Measurements from ENCODE around the gene MAN1A2. TPM values are rescaled to one million over a fixed set of nuclear protein-coding genes. Genes with fewer than 3 reads are reported as not detected.

The MAN1A2 gene
- total RNA-seq: 40.7 and 50.1 TPM in 2 replicates

DNA sequence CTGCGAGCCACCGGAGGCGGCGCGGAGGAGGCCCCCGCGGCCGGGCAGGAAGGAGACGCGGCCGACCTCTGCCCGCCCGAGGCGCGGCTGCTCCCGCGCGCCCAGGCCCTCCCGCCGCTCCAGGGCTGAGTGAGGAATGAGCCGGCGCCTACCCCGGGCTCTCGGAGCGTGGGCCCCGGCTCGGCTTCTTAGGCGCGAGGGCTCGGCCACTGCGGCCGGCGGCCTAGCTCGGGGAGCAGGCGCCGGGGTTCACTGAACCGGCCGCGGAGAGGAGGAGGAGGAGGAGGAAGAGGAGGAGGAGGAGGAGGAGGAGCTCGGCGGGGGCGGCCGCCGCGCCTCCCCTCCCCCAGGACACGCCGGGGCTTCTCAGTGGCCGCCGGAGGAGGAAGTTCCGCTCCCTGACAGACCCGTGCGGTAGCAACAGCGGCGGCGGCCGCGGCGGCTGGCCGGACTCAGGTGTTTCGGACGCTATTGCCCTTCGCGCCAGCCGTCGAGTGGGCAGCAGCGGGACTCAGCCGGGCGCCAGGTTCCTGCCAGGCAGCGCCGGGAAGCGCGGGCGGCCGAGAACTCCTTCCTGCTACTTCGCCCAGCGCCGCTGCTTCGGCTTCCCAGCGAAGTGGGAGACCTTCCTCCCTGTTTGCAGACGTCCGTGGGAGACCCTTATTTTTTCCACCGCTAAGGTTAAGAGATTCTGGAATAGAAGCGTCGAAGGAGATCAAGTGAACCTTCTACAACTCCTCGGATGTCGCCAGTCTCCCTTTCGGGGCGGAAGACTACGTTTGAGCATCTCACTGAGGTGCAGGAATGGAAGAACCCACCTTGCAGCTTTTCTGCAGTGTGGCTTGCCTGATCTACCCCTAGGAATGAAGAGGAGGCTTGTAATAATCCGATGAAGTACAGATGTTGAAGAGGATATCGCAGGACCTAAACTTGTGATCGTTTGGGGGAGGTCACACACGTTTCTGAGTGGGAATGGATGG is at the start of gene MAN1A2:
MAN1A2 (plus strand) TSS at position 404 of the 980 bp plus-strand sequence. CDS start 735 bp downstream, outside the sequence.

Other genes starting within 250 kb of the MAN1A2 start
- gene TRIM45, start 245.7 kb upstream of the MAN1A2 start, total RNA-seq: 3.8 and 5.1 TPM in 2 replicates
- not detected in 2 replicates for gene VTCN1, start 156.5 kb upstream of the MAN1A2 start, total RNA-seq
- 0.32 and 1.4 TPM in 2 replicates for gene TENT5C, start 238.6 kb downstream of the MAN1A2 start, total RNA-seq

Data from bronchial smooth muscle cell (primary cell).